IPS-NIHi7 (cell line): Measurements from ENCODE around the gene C22orf39.

Source experiments
- DNase-seq: peaks from one replicate; pipeline ENCODE4 v3.0.0; 2012; ENCODE audit warnings: mixed read lengths; ENCODE audit errors: extremely low spot score

The C22orf39 gene

GRCh38 chr22:19430890-19431541 lies 16.5 kb downstream of the C22orf39 start:
- peak; percentile 43 for DNase-seq

- no peak for DNase-seq
Observed at GRCh38 chr22:19429950-19430889, 17.3 kb downstream of the C22orf39 start.

GRCh38 chr22:19424186-19424500 lies 23.4 kb downstream of the C22orf39 start:
- no peak for DNase-seq

DNA sequence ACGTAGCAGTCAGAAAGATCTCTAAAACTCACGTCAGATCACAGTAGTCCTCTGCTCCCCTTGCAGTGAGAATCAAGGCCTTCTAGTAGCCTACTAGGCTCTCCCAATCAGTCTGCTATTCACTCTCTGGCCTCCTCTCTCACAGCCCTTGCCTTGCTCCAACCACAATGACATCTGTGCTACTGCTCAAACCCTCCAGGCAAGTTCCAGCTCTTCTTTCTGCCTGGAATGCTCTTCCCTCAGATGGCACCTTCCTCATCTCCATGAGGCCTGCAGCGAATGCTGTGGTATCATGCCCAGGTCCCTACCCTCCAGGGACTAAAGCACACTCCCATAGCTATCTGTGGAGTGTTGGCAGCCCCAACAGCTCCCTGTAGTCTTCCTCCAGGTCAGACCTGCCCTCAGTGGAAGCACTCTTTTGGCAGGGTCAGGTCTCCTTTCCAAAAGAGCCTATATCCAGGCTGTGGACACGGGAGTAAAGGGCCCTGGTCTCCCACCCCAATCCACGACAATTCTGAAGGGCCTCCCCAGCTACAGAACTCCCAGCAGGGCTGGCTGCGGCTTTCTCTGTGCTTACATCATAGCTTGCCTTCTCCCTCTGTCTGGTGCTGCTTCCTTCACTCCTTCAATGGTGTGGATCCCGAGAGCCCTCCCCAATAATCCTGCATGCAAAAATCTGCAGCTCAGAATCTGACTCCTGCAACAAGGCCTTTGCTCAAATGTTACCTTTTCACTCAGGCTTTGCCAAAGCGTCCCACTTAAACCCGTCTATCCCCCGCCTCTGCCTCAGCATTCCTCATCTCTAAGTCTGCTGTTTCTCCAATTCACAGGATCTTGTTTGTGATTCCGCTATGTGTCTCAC lies 24.8 kb downstream of the C22orf39 start:
- no peak for DNase-seq

DNA sequence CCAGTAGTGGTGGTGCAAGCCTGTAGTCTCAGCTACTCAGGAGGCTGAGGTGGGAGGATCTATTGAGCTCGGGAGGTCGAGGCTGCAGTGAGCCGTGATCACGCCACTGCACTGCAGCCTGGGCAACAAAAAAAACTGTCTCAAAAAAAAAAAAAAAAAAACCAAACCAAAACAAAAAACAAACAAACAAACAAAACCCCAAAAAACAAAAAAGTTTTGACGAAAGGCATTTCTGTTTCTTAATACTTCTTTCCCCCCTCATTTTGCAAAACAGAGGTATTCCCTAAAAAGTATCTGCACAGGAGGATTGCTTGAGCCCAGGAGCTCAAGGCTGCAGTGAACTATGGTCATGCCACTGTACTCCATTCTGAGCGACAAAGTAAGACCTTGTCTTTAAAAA lies 27.2 kb downstream of the C22orf39 start:
- no peak for DNase-seq

DNA sequence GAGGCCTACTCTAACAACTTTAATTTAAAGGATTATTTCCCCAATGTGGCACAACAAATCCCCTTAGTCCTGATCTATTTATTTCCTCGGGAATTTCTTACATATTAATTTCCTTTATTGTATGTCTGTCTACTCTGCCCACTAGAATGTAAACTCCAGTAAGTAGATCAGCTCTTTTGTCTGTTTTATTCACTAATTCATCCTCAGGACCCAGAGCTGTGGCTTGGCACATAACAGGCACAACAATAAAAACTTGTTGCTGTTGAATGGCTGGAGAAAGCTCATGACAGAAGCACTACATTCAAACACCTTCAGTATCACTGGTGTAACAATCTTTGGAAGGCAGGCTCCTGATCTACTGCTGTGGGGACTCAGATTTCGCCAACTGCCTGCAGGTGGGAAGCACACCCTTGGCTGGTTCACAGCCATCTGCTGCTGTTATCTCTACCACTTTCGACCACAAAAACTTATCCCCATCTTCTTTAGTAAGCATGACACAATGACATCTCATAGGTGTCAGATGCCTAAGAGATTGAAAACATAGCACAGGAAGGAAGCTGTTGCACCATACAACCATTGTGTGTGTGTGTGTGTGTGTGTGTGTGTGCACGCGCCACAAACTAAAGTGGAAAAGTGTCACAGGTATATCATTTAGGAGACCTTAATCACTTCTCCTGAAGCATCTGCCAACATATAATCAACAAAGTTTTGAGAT lies 27.9 kb downstream of the C22orf39 start:
- no peak for DNase-seq

DNA sequence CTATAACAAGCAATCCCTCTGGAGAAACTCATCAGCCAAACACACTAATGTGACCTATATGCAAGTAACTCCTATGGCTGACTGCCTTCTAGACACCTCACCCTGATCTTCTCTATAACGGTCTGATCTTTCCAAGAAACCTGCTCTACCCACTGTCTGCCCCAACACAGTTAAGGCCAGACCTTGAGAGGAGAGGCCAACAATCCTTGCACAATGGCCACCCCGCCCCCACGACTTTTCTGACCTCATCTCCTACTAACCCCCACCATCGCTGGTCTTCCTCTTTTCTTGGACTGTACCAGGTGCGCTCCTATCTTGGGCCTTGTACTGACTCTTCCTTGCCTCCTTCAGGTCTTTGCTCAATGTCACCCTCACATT lies 28.4 kb downstream of the C22orf39 start:
- DNase-seq: no peak

DNA sequence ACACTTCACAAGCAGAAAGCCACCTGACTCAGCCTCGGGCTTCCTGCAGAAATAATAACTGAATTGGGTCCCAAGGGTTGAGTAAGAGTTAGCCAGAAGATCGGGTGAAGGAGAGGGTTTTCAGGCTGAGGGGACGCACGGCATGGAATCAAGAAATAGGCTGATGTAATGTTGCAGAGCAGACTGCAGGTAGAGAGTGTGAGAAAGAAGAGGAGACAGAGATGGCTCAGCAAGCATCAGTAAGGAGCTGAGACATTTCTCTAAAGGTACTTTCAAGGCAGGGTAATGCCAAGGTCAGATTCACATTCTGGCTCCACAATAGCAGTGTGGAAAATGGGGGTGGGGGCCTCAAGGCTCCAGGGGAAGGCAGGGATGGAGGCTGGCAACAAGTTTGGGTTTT lies 34.6 kb downstream of the C22orf39 start:
- DNase-seq: no peak

DNA sequence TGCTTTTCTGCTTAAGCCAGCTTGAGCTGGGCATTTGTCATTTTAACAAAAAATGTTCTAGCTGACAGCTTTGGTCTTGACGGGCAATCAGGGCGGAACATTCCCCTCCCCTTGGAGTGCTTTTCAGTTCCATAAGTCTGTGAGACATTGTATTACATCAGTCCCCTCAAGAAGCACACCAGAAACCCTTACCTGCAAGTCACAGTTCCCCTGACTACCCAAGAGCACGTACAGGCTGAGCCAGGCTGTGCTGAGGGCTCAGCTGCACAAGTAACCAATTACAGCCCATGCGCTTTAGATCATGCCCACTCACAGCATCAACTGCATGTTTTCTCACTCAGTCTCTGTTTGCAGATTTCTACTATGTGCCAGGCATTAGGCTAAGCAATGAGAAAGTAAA lies 35.0 kb downstream of the C22orf39 start:
- DNase-seq: no peak

- DNase-seq: no peak
Observed at GRCh38 chr22:19411690-19412045, 35.8 kb downstream of the C22orf39 start.

GRCh38 chr22:19410941-19411689 lies 36.4 kb downstream of the C22orf39 start:
- DNase-seq: no peak

DNA sequence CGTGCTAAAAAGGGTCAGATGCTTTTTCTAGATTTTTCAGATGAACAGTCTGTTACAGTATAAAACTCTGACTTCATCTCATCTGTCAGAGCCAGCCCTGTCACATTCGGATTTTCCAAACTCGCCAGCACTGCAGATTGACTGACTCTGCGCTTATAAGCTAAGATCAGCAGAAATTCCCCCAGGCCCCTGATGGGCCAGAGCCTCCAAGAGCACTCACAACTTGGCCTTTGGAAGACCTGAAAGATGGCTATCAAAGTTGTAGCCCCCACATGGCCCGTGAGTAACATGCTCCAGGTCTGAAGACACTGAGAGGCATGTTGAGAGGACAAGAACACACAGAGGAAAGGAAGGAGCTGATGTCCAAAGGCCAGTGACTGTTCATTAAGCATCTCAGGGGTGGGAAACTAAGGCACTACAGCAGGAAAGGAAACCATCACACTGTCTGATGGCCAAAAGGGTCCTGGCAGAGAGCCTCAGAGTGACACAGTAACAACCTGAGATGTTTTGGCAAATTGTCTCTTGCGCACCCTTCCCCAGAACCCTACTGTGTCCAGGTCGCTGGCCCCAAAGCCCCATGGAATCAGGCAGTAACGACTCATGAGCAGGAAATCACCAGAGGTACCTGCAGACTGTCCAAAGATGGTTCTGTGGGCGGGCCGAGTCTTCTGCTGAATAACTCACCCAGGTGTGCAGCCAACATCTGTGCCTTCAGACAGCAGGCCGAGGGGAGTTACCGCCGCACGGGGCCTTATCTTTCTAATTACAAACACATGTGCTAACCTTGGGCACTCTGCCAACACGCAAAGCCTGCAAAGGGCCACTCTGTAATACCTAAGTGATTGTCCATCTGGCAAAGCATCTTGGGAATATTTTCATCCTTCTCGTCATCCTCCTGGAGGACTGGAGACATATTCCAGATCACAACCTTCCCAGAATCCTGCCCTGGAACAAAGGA lies 39.6 kb downstream of the C22orf39 start:
- no peak for DNase-seq

DNA sequence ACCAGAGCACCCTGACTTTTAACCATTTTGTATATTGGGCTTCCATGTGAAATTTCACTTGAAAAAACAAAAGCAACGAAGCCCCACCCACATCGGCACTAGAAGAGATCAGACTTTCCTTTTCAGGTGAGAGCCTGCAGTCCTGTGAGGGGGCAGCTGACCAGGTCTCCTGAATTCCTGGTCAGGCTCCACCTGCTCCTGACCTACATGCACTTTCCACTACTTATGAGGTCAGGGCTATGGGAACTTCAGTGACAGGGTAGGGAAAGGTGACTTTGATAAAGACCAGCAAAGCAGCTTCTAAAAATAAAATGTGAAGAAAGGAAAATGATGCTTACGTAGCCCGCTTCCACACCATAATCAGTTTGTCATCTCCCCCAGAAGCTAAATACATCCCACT lies 40.7 kb downstream of the C22orf39 start:
- DNase-seq: no peak

- DNase-seq: no peak
Observed at GRCh38 chr22:19406281-19406811, 41.2 kb downstream of the C22orf39 start.

GRCh38 chr22:19405652-19406051 lies 41.9 kb downstream of the C22orf39 start:
- no peak for DNase-seq

DNA sequence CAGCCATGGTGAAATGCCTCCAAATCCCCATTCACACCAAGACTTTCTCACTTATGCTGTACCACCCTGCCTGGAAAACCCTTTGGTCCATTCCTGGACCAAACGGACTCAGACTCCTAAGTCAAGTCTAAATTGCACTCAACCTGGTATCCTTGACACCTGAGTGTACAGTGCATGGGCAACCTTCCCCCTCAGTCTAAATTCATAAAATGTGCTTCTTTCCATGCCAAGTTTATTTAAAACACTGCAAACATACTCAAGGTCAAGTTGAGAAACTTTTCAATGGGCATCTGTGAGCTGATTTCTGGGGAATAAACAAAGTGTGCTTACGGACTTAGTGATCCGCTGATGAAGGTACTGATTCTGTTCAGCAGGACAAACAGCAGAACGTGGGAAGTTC lies 42.4 kb downstream of the C22orf39 start:
- no peak for DNase-seq

DNA sequence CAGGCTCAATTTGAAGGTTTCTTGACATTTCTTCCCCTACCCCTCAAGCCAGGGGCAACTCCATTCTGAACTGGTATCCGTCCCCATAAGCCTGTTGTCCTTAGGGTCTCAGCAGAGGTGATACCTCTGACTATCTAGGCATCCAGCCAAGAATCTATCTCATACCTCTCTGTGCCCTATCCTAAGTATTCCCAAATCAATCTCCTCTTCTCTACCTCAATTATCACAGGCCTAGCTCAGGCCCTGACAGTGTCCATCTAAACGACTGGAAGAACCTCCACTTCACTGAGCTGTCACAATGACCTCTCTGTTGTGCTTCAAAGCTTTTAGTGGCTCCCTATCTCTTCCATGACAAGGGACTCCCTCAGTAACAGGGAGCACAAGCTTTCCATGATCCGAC lies 42.8 kb downstream of the C22orf39 start:
- DNase-seq: no peak

DNA sequence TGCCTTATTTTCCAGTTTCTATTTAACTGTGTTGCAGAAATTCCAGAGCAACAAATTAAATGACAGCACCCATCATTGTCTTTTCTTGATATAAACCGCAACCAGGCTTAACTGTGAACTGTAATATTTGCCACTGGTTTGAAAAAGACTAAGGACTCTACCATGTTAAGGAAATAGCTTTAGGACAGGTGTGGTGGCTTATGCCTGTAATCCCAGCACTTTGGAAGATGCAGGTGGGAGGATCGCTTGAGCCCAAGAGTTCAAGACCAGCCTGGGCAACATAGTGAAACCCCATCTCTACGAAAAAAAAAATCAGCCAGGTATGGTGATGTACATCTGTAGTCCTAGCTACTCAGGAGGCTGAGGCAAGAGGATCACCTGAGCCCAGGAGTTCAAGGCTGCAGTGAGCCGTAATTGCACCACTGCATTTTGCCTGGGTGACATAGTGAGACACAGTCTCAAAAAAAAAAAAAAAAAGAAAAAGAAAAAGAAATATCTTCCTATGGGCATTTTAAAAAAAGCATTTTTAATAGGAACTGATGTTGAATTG lies 44.8 kb downstream of the C22orf39 start:
- DNase-seq: no peak

GRCh38 chr22:19401483-19401882 lies 46.0 kb downstream of the C22orf39 start:
- no peak for DNase-seq
